NB4 (cell line): ENCODE measurements around the gene SSH2.

Experiments used
- DNase-seq: peaks from one replicate; pipeline ENCODE4 v3.0.0; 2010; ENCODE audit warnings: low read depth
- H3K4me3 ChIP-seq: one replicate; pipeline ENCODE4 v1.5.1; 2011; ENCODE audit warnings: mild to moderate bottlenecking, low read depth, low read length, moderate library complexity
- CTCF ChIP-seq: IDR thresholded peaks from one replicate; pipeline ENCODE4 v1.5.1; 2012; ENCODE audit warnings: low read depth, low read length
- MAX ChIP-seq: IDR thresholded peaks from 2 replicates; pipeline ENCODE4 v1.6.1; 2011; ENCODE audit warnings: low read depth, low read length
- MYC ChIP-seq: IDR thresholded peaks from 2 replicates; pipeline ENCODE4 v1.6.1; 2011; ENCODE audit warnings: low read depth, low read length
- POLR2A ChIP-seq: IDR thresholded peaks from 2 replicates; pipeline ENCODE4 v1.6.1; 2011; ENCODE audit warnings: mild to moderate bottlenecking; ENCODE audit not compliant: insufficient read length; ENCODE audit errors: extremely low read depth

The SSH2 gene

GRCh38 chr17:29802246-29802645 is 127.8 kb downstream of the SSH2 start:
- DNase-seq: peak; percentile 19
- TF ChIP-seq CTCF (no peak), MYC (no peak), POLR2A (no peak), MAX (no peak)
- no peak overlapping the region for H3K4me3 ChIP-seq

GRCh38 chr17:29800457-29800856 is 129.6 kb downstream of the SSH2 start:
- TF ChIP-seq CTCF (no peak), POLR2A (no peak), MYC (no peak), MAX (no peak)
- DNase-seq: no peak
- no peak overlapping the region for H3K4me3 ChIP-seq

- DNase-seq: no peak
- H3K4me3 ChIP-seq: no peak overlapping the region
Observed at GRCh38 chr17:29796652-29797051, 133.4 kb downstream of the SSH2 start.

GRCh38 chr17:29793501-29793900 is 136.5 kb downstream of the SSH2 start:
- H3K4me3 ChIP-seq: no peak overlapping the region
- DNase-seq: no peak
- TF ChIP-seq MYC (no peak), MAX (no peak), CTCF (no peak), POLR2A (no peak)

More at GRCh38 chr17:29796652-29797051, 133.4 kb downstream of the SSH2 start:
- TF ChIP-seq POLR2A (no peak), CTCF (no peak), MAX (no peak), MYC (no peak)

GRCh38 chr17:29791336-29792080 is 138.5 kb downstream of the SSH2 start:
- H3K4me3 ChIP-seq: no peak overlapping the region
- peak; percentile 42 for DNase-seq
- TF ChIP-seq CTCF (no peak), MYC (no peak), POLR2A (no peak), MAX (no peak)
